ENCODE measurements around the gene RASA3. TPM values are rescaled to one million over a fixed set of nuclear protein-coding genes. Genes with fewer than 3 reads are reported as not detected.
A peak's percentile ranks its signal among the peaks of the same experiment; 100 is the strongest.

Gene RASA3
- total RNA-seq, 1 donor from 2014 or later, result 2.6 TPM

DNA sequence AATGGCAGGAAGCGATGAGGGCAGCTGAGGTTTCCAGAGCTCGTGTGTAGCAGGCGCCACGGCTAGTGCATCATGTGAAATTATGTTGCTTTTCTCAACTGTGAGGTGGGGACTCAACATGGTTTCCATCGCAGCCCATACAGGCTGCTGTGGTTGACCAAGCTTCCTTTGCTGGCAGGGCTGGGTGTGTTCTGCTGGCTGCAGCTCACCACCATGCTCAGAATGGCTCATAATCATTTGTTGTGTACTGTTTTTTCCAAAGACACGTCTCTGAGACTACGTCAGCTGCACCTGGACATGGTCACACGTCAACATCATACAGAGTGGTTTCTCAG, 16.1 kb upstream of the RASA3 start:
- Histone ChIP-seq H3K36me3 (ENCODE audit: control insufficient read depth, insufficient read depth, low read length) (no peaks in the 10 kb centered on the region), H3K4me3 (ENCODE audit: low read depth, low read length) (no peak overlapping the region), H3K27me3 (ENCODE audit: control insufficient read depth, insufficient read depth, low read length) (no peaks in the 10 kb centered on the region)
- no peak for FAIRE-seq
- TF ChIP-seq, protein P1, sequence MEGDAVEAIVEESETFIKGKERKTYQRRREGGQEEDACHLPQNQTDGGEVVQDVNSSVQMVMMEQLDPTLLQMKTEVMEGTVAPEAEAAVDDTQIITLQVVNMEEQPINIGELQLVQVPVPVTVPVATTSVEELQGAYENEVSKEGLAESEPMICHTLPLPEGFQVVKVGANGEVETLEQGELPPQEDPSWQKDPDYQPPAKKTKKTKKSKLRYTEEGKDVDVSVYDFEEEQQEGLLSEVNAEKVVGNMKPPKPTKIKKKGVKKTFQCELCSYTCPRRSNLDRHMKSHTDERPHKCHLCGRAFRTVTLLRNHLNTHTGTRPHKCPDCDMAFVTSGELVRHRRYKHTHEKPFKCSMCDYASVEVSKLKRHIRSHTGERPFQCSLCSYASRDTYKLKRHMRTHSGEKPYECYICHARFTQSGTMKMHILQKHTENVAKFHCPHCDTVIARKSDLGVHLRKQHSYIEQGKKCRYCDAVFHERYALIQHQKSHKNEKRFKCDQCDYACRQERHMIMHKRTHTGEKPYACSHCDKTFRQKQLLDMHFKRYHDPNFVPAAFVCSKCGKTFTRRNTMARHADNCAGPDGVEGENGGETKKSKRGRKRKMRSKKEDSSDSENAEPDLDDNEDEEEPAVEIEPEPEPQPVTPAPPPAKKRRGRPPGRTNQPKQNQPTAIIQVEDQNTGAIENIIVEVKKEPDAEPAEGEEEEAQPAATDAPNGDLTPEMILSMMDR (IDR thresholded peaks at IDR 0.05; ENCODE audit: insufficient read depth, low read length, severe bottlenecking), result no peak
- DNase-seq (ENCODE audit: low read depth), result no peak

DNA sequence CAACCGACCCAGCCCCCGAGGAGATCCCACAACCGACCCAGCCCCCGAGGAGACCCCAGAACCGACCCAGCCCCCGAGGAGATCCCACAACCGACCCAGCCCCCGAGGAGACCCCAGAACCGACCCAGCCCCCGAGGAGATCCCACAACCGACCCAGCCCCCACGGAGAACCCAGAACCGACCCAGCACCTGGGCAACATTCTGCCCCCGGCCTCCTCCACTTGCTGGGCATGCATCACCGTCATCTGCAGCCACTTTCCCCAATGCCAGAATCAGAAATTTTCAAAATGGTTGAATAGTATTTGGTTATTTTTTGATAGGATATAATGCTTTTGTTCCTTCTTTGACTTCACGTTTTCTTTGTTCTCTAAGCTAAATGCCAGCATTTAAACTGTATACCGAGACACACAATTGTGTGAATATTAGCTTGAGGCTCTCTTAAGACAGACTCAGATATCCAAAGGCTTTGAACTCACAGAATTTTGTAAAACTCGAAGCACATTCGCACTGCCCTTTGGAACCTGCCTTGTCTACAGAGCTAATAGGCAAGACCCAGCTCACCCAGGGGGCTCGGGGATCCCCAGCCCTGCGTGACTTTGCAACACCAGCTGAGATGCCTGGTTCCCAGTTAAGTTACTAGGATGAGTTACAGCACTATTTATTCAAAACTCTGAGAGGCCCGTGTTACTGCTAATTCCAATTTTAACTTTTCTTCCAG, 15.5 kb upstream of the RASA3 start:
- Histone ChIP-seq H3K4me3 (ENCODE audit: low read depth, low read length) (no peak overlapping the region), H3K27me3 (ENCODE audit: control insufficient read depth, insufficient read depth, low read length) (no peaks in the 10 kb centered on the region), H3K36me3 (ENCODE audit: control insufficient read depth, insufficient read depth, low read length) (no peaks in the 10 kb centered on the region)
- FAIRE-seq (no peak), DNase-seq (ENCODE audit: low read depth) (no peak)
- TF ChIP-seq, protein P1 (IDR thresholded peaks at IDR 0.05; ENCODE audit: insufficient read depth, low read length, severe bottlenecking), result no peak

DNA sequence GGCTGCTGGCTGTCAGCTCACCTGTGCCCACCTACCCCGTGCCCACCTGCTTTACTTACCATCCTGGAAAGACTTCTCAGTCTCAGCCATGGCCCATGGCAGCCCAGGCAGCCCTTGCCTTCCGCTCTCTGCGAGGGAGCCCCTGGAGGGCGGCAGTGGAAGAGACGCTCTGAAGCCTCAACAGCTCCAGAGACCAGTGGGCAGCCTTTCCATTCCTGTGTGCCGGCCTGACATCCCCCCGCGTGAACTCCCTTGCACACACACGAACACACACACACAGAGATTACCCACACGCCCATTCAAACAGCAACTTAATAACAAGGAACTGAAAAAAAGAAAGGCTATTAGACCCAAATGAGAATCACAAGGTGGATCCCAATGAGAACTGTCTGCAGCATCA, 14.2 kb upstream of the RASA3 start:
- DNase-seq (ENCODE audit: low read depth) (no peak), FAIRE-seq (no peak)
- no peak overlapping the region for H3K4me3 ChIP-seq (ENCODE audit: low read depth, low read length)
- H3K27me3 ChIP-seq (ENCODE audit: control insufficient read depth, insufficient read depth, low read length), result no peaks in the 10 kb centered on the region
- H3K36me3 ChIP-seq (ENCODE audit: control insufficient read depth, insufficient read depth, low read length), result no peaks in the 10 kb centered on the region
- TF ChIP-seq, protein P1 (IDR thresholded peaks at IDR 0.05; ENCODE audit: insufficient read depth, low read length, severe bottlenecking), result no peak

DNA sequence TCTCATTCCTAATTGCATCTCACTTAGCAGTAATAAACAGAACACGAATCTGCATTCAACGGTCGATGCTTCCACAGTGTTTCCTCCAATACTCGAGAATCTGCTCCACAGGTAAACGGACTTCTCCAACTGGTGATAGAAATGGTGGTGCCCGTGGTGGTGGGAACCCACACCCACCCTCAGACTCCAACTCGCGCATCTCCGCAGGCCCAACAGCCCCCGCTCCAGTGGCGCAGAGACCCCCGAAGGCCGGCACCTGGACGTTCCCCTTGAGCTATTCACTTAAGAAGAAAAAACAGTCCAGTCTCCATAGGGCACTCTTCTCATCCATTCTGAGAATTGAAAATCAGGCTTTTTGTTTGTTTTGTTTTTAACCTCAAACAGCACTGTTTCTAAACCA, 13.8 kb upstream of the RASA3 start:
- Histone ChIP-seq H3K4me3 (ENCODE audit: low read depth, low read length) (no peak overlapping the region), H3K27me3 (ENCODE audit: control insufficient read depth, insufficient read depth, low read length) (no peaks in the 10 kb centered on the region), H3K36me3 (ENCODE audit: control insufficient read depth, insufficient read depth, low read length) (no peaks in the 10 kb centered on the region)
- FAIRE-seq, result no peak
- TF ChIP-seq, protein P1 (IDR thresholded peaks at IDR 0.05; ENCODE audit: insufficient read depth, low read length, severe bottlenecking), result no peak
- no peak for DNase-seq (ENCODE audit: low read depth)

DNA sequence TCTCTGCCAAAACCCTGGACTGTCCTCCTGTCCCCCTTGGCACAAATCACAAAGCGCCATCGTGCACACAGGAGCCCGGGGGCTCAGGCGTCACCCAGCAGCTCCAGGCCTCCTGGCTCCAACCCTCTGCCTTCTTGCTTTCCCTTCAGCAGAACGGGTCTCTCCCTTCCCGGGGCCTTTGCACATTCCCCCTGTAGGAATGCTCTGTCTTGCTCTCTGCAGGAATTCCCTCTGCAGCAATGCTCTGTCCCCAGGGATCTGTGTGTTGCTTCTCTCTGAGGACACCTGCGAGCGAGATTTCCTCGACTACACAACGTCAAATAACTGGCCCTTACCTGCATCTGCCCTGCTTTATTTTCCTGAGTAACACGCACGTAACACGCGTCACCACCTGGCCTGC, 13.3 kb upstream of the RASA3 start:
- FAIRE-seq (peak; percentile 58), DNase-seq (ENCODE audit: low read depth) (no peak)
- Histone ChIP-seq H3K27me3 (ENCODE audit: control insufficient read depth, insufficient read depth, low read length) (no peaks in the 10 kb centered on the region), H3K36me3 (ENCODE audit: control insufficient read depth, insufficient read depth, low read length) (no peaks in the 10 kb centered on the region), H3K4me3 (ENCODE audit: low read depth, low read length) (no peak overlapping the region)
- TF ChIP-seq, protein P1 (IDR thresholded peaks at IDR 0.05; ENCODE audit: insufficient read depth, low read length, severe bottlenecking), result no peak

DNA sequence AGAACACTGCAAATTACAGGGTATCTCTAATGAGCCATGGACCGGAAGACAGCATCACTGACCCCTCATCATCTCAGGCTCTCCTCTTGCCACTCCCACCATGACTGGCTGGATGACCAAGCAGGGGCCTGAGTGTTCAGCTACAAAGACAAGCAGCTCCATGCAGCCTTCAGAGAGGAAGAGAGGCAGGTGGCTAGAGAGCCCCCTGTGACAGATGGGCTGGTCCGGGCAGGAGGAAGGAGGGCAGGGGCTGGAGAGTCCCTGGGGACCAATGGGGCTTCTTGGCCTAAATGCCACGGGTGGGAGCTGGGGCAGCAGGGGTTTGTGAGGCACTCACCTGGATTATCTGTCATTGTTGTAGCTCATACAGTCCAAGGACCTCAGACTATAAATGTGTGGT, 12.8 kb upstream of the RASA3 start:
- Histone ChIP-seq H3K4me3 (ENCODE audit: low read depth, low read length) (no peak overlapping the region), H3K36me3 (ENCODE audit: control insufficient read depth, insufficient read depth, low read length) (no peaks in the 10 kb centered on the region), H3K27me3 (ENCODE audit: control insufficient read depth, insufficient read depth, low read length) (no peaks in the 10 kb centered on the region)
- TF ChIP-seq, protein P1 (IDR thresholded peaks at IDR 0.05; ENCODE audit: insufficient read depth, low read length, severe bottlenecking), result no peak
- DNase-seq (ENCODE audit: low read depth) (no peak), FAIRE-seq (no peak)

All from bronchial epithelial cell (primary cell).